ENCODE measurements around the gene MSANTD2.

DNA sequence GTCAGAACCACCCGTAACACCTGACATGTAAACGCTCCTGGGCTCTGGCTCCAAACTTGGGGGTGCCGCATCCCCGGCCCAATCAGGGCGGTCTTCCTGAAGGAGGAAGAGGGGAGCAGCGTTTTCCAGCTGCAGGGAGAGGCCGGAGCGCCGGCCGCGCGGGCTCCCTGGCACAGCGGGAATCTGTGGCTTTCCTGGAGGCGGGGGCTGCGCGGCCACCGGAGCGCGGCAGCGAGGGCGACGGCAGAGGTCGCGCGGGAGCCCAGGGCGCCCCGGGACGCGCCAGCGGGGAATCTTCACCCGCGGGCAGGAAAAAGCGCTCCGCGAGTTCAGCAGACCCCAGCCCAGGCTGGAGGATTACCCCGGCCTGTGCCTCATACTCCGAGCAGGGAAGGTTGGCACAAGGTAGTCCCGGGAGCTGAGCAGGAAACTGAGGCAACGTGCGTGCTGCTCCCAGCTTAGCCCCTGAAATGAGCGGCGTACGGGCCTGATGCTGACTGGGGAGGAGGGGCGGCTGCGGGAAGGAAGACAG, 37.5 kb downstream of the MSANTD2 start:
- TF ChIP-seq SMC3 (IDR thresholded peaks at IDR 0.05; ENCODE audit: low read depth, low read length): no peak
- TF ChIP-seq, protein P1, sequence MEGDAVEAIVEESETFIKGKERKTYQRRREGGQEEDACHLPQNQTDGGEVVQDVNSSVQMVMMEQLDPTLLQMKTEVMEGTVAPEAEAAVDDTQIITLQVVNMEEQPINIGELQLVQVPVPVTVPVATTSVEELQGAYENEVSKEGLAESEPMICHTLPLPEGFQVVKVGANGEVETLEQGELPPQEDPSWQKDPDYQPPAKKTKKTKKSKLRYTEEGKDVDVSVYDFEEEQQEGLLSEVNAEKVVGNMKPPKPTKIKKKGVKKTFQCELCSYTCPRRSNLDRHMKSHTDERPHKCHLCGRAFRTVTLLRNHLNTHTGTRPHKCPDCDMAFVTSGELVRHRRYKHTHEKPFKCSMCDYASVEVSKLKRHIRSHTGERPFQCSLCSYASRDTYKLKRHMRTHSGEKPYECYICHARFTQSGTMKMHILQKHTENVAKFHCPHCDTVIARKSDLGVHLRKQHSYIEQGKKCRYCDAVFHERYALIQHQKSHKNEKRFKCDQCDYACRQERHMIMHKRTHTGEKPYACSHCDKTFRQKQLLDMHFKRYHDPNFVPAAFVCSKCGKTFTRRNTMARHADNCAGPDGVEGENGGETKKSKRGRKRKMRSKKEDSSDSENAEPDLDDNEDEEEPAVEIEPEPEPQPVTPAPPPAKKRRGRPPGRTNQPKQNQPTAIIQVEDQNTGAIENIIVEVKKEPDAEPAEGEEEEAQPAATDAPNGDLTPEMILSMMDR (conservative IDR thresholded peaks at IDR 0.05; ENCODE audit: low read depth, low read length): no peak
- TF ChIP-seq CEBPB (IDR thresholded peaks at IDR 0.05; ENCODE audit: low read depth, low read length): no peak
- TF ChIP-seq RCOR1 (IDR thresholded peaks at IDR 0.05; ENCODE audit: insufficient replicate concordance, low read length): no peak
- no peak for TF ChIP-seq POLR2A (IDR thresholded peaks at IDR 0.05; ENCODE audit: low read depth, low read length)
- TF ChIP-seq MAFK (IDR thresholded peaks at IDR 0.05; ENCODE audit: low read depth, low read length): no peak
- TF ChIP-seq, protein P2, sequence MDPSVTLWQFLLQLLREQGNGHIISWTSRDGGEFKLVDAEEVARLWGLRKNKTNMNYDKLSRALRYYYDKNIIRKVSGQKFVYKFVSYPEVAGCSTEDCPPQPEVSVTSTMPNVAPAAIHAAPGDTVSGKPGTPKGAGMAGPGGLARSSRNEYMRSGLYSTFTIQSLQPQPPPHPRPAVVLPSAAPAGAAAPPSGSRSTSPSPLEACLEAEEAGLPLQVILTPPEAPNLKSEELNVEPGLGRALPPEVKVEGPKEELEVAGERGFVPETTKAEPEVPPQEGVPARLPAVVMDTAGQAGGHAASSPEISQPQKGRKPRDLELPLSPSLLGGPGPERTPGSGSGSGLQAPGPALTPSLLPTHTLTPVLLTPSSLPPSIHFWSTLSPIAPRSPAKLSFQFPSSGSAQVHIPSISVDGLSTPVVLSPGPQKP (IDR thresholded peaks at IDR 0.05; ENCODE audit: borderline replicate concordance, low read depth, low read length): no peak
- TF ChIP-seq RFX5 (IDR thresholded peaks at IDR 0.05; ENCODE audit: low read depth, low read length): no peak
- TF ChIP-seq CHD1 (IDR thresholded peaks at IDR 0.05; ENCODE audit: low read depth, low read length): no peak
- no peak for TF ChIP-seq RAD21 (IDR thresholded peaks at IDR 0.05; ENCODE audit: low read length)
- no peak for TF ChIP-seq NFE2L2 (IDR thresholded peaks at IDR 0.05; ENCODE audit: low read depth, low read length)
